Retinal pigment epithelial cell (primary cell): Measurements from ENCODE around the gene TESPA1.

Experiments used
- DNase-seq: peaks from one replicate; pipeline ENCODE4 v3.0.0-alpha.2; 2010; ENCODE audit warnings: low read depth
- H3K4me3 ChIP-seq: 2 replicates; pipeline ENCODE4 v1.5.1; 2011; ENCODE audit warnings: mild to moderate bottlenecking, low read length, control low read depth, moderate library complexity
- TF ChIP-seq, protein P1 (sequence below): conservative IDR thresholded peaks from 2 replicates; pipeline ENCODE4 v1.5.1; 2011; ENCODE audit warnings: low read depth, low read length, control low read depth, inconsistent platforms

TESPA1 gene

DNA sequence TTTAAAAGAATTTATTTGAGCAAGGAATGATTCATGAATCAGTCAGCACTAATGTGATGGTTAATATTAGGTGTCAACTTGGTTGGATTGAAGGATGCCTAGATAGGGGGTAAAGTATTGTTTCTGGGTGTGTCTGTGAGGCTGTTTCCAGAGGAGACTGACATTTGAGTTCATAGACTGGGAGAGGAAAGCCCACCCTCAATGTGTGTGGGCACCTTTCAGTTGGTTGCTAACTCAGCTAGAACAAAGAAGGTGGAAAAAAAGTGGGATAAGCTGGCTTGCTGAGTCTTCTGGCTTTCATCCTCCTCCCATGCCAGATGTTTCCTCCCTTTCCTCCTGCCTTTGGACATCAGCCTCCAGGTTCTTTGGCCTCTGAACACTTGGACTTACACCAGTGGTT lies 47.2 kb downstream of the TESPA1 start:
- no peak for DNase-seq
- TF ChIP-seq, protein P1, sequence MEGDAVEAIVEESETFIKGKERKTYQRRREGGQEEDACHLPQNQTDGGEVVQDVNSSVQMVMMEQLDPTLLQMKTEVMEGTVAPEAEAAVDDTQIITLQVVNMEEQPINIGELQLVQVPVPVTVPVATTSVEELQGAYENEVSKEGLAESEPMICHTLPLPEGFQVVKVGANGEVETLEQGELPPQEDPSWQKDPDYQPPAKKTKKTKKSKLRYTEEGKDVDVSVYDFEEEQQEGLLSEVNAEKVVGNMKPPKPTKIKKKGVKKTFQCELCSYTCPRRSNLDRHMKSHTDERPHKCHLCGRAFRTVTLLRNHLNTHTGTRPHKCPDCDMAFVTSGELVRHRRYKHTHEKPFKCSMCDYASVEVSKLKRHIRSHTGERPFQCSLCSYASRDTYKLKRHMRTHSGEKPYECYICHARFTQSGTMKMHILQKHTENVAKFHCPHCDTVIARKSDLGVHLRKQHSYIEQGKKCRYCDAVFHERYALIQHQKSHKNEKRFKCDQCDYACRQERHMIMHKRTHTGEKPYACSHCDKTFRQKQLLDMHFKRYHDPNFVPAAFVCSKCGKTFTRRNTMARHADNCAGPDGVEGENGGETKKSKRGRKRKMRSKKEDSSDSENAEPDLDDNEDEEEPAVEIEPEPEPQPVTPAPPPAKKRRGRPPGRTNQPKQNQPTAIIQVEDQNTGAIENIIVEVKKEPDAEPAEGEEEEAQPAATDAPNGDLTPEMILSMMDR: no peak

DNA sequence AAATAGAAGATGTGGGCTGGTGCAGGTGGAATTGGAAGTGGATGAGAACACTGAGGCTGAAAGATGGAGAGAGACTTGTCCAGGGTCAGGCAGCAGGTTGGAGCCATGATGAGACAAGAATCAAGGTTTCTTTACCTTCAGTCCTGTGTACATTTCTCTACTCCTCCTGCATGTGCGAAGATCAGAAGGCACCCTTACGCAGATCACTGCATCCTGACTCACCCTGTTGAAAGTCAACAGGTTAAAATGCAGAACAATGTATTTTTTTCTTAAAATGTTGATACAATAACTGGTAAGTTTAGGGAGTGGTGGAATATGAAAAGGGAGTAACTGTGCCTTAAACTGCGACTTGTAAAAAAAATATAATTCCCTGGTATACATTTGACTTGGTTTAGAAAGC lies 47.8 kb downstream of the TESPA1 start:
- DNase-seq: no peak
- TF ChIP-seq, protein P1: no peak
- H3K4me3 ChIP-seq: no peak overlapping the region

More for the DNA sequence above, 47.2 kb downstream of the TESPA1 start:
- H3K4me3 ChIP-seq: no peak overlapping the region

DNA sequence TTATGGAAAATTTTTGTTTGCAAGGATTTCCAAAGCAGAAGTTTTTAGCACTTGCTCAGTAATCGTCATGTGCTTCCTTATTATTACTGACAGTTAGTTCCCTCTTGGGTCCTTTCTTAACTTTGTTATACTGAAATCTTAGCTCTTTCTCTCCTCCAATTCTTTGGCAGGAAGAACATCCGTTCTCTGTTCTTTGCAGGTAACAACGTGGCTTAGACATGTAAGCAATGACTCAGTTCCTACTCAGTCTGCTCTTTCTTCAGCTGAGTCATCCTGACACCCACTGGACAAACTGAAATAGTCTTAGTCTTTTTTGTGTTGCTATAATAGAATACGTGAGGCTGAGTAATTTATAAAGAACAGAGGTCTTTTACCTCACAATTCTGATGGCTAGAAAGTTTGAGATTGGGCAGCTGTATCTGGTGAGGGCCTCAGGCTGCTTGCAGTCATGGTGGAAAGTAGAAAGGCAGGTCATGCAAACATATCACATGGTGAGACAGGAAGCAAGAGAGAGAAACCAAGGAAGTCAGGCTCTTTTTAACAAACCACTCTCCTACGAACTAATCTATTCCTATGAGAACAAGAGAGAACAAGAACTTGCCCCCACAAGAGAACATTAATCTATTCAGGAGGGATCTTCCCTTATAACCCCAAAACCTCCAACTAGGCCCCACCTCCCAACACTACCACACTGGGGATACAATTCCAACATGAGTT lies 49.2 kb downstream of the TESPA1 start:
- DNase-seq: peak; percentile 52
- TF ChIP-seq, protein P1: no peak
- no peak overlapping the region for H3K4me3 ChIP-seq

DNA sequence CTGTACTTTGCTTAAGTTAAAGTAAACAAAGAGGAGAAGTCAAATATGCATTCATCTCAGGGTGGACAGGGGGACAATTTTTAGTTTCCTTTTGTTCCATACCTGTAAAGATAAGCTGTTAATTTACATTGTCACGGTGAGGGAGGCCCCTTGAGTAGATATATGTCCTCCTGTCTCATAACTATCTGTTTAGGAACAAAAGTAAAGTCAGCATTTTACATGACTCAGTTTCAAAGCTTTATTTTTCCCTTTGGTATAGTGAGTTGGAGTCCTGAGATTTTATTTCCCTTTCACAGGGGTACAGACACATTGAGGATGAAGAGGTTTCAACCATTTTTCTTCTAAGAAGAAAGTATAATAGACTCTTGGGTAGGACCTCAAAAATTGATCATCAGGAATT lies 50.1 kb downstream of the TESPA1 start:
- H3K4me3 ChIP-seq: no peak overlapping the region
- TF ChIP-seq, protein P1: no peak
- DNase-seq: no peak

DNA sequence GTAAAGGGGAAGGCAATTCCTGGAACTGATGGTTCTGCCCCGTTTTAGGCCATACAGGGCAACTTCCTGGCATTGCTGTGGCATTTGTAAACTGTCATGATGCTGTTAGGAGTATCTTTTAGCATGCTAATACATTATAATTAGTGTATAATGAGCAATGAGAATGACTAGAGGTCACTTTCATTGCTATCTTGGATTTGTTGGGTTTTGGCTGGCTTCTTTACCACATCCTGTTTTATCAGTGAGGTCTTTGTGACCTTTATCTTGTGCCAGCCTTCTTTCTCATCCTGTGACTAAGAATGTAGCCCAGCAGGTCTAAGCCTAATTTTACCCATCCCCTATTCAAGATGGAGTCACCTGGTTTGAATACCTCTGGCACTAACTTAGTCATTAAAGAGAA lies 51.2 kb downstream of the TESPA1 start:
- no peak for DNase-seq
- no peak overlapping the region for H3K4me3 ChIP-seq
- TF ChIP-seq, protein P1: no peak

DNA sequence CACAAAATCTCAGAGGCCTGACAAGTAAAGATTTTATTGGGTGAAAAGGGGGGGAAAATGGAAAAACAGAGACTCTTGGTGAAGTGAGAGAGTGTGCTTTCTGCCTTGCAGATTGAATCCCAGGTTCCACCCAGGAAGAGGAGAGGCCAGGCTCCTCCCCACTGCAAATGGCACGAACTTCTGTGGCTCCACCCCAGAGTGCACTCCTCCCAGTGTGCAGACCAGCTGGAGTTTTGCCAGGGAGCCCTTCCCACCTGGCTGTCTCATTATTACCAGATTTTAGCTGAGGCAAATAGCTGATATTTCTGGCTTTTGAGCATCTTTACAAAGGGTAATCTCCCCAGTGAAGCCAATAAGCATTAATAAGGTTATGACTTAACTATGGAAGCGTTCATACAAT lies 51.9 kb downstream of the TESPA1 start:
- no peak overlapping the region for H3K4me3 ChIP-seq
- DNase-seq: no peak
- TF ChIP-seq, protein P1: no peak

DNA sequence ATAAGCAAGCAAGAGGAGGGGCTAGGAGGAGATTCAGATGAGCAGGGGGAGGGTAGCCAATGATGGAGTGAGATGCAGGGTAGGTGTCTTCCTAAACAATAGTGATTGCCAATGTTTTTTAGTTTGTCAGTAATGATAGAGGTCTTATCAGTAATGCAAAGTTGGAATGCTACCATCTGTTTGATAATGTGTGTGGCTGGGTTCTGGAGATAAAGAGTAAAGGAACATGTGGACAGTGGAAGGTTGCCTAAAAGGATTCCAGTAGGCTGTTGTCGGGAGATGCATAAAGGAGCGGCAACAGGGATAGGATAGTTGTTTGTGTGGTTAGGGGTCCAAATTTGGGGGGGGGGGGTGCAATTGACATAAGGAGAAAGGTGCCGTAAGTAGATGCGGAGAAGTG lies 52.5 kb downstream of the TESPA1 start:
- TF ChIP-seq, protein P1: no peak
- no peak for DNase-seq
- no peak overlapping the region for H3K4me3 ChIP-seq
